Right lobe of liver (tissue), 4 donors: ENCODE results near the gene DLX2.

Experiments
- POLR2A ChIP-seq: fragments of 450-650 bp; IDR thresholded peaks from one replicate; pipeline ENCODE4 v1.6.1; 2017; ENCODE audit warnings: antibody characterized with exemption, mild to moderate bottlenecking
- TF ChIP-seq, protein P1 (sequence below), 4 donors: fragments of 200-600 bp in 3 of 4; fragments of 450-650 bp in 1 of 4; IDR thresholded peaks; one replicate each; pipeline versions ENCODE4 v1.5.1 to v1.8.0; 2016 to 2022; ENCODE audit warnings: antibody characterized with exemption in 4 of 4, mild to moderate bottlenecking in 2 of 4
- donor health status: DM: no; HTN: no; CAD: no.
- donor health status: DM: no; HTN: no; CAD: no.
- donor health status: DM: no; HTN: yes; CAD: no.

DNA sequence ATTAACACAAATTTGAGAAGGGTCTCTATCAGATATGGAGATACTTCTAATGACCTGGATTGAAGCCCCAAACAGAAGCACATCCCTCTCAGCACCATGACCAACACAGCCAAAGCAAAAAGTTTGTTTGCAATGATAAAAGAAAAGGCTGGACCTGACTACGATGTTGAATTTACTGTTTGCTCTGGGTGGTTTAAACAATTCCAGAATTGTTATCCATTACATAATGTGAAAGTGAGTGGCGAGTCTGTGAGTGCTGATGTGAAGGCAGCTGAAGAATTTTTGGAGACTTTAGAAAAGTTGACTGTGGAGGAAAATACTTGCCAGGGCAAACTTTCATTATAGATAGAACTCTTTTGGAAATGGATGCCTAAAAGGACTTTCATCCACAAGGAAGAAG is 17.4 kb upstream of the DLX2 start:
- TF ChIP-seq, protein P1, sequence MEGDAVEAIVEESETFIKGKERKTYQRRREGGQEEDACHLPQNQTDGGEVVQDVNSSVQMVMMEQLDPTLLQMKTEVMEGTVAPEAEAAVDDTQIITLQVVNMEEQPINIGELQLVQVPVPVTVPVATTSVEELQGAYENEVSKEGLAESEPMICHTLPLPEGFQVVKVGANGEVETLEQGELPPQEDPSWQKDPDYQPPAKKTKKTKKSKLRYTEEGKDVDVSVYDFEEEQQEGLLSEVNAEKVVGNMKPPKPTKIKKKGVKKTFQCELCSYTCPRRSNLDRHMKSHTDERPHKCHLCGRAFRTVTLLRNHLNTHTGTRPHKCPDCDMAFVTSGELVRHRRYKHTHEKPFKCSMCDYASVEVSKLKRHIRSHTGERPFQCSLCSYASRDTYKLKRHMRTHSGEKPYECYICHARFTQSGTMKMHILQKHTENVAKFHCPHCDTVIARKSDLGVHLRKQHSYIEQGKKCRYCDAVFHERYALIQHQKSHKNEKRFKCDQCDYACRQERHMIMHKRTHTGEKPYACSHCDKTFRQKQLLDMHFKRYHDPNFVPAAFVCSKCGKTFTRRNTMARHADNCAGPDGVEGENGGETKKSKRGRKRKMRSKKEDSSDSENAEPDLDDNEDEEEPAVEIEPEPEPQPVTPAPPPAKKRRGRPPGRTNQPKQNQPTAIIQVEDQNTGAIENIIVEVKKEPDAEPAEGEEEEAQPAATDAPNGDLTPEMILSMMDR (IDR thresholded peaks at IDR 0.05) = no peak
- no peak for TF ChIP-seq POLR2A
